SJSA1 (cell line): Measurements from ENCODE around the gene BHMT2. TPM values are rescaled to one million over a fixed set of nuclear protein-coding genes. Genes with fewer than 3 reads are reported as not detected.

Experiments
- DNase-seq, 2 experiments: peaks; one replicate each; pipeline ENCODE4 v3.0.0-alpha.2; 2015 to 2020; ENCODE audit warnings: low spot score in 2 of 2, low read depth in 1 of 2
- H3K27ac ChIP-seq: fragments of 250-450 bp; sonication (Bioruptor Pico); 2 replicates; pipeline ENCODE4 v1.5.1; 2020; ENCODE audit warnings: mild to moderate bottlenecking, moderate library complexity
- H3K27me3 ChIP-seq: fragments of 250-450 bp; sonication (Bioruptor Pico); replicated peaks from 2 replicates; pipeline ENCODE4 v1.5.1; 2020; ENCODE audit warnings: mild to moderate bottlenecking, moderate library complexity
- H3K36me3 ChIP-seq: fragments of 250-450 bp; sonication (Bioruptor Pico); 2 replicates; pipeline ENCODE4 v1.5.1; 2020; ENCODE audit warnings: mild to moderate bottlenecking
- H3K4me1 ChIP-seq: fragments of 250-450 bp; sonication (Bioruptor Pico); replicated peaks from 2 replicates; pipeline ENCODE4 v1.6.1; 2021; ENCODE audit warnings: mild to moderate bottlenecking
- H3K4me3 ChIP-seq: fragments of 250-450 bp; sonication (Bioruptor Pico); 2 replicates; pipeline ENCODE4 v1.5.1; 2020; ENCODE audit warnings: mild to moderate bottlenecking
- H3K9me3 ChIP-seq: fragments of 250-450 bp; sonication (Bioruptor Pico); replicated peaks from 2 replicates; pipeline ENCODE4 v1.5.1; 2020; ENCODE audit warnings: mild to moderate bottlenecking
- total RNA-seq: library from RNA; depleted of rRNA; stranded (reverse); fragments of >200 nt; shearing (Covaris generic); gene quantifications from 2 replicates; pipeline ENCODE4 v1.2.3, GENCODE V29; 2014; rRNA removed

Gene BHMT2, protein sequence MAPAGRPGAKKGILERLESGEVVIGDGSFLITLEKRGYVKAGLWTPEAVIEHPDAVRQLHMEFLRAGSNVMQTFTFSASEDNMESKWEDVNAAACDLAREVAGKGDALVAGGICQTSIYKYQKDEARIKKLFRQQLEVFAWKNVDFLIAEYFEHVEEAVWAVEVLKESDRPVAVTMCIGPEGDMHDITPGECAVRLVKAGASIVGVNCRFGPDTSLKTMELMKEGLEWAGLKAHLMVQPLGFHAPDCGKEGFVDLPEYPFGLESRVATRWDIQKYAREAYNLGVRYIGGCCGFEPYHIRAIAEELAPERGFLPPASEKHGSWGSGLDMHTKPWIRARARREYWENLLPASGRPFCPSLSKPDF
- total RNA-seq, result not detected in 2 replicates

DNA sequence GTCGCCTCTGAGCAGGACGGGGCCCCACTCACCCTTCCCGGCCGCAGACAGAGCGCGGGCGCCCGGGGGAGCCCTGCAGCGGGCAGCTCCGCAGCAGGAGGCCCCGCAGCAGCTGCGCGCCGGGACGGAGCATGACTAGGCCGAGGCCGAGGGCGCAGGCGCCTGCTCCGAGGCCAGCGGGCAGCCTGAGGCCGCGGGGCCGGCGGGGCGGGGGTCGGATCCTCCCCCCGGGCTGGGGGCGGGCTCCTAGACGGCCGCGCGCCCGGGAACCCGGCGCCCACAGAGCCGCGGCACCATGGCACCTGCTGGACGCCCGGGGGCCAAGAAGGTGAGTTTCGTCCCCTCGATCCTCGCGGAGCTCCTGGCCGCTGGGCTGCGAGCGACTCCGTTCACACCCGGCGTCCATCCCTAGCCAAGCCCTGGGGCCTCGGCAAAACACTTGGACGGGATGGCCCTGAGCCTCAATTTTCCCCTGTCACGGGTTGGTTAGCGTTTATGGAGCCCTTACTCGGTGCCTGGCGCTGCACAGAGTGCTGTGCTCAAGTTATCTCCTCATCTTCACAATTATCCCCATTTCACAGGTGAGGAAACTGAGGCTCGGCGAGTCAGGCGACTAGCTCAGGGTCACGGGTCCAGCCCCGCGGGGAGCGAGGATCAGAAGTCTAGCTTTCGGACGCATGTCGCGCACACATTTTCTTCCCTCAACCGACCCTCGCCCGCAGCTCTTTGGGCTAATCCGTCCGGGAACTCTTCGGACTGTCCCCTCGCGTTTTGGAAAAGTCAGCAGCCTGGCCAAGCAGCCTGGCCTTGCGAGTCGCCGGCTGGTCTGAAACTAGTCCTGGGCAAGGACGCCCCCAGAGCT, at the start of gene BHMT2, which contains the start of gene DMGDH:
BHMT2 (plus strand) TSS at position 280 of the 862 bp plus-strand sequence; CDS start at position 296, 16 bp downstream.
DMGDH (minus strand) TSS at position 187 of the 862 bp plus-strand sequence; CDS start at position 133, 54 bp downstream.
- no peaks in the 10 kb centered on the region for H3K36me3 ChIP-seq
- no peak within 1 kb of the TSS for H3K4me3 ChIP-seq
- no peaks in the 10 kb centered on the region for H3K27me3 ChIP-seq
- no peak within 1 kb of the TSS for H3K27ac ChIP-seq
- DNase-seq, result no peak
- H3K9me3 ChIP-seq, result no peaks in the 10 kb centered on the region
- 0 out of 2 replicates have a peak, but pooled peaks cover 5% of the 10 kb centered on the region for H3K4me1 ChIP-seq

DNA sequence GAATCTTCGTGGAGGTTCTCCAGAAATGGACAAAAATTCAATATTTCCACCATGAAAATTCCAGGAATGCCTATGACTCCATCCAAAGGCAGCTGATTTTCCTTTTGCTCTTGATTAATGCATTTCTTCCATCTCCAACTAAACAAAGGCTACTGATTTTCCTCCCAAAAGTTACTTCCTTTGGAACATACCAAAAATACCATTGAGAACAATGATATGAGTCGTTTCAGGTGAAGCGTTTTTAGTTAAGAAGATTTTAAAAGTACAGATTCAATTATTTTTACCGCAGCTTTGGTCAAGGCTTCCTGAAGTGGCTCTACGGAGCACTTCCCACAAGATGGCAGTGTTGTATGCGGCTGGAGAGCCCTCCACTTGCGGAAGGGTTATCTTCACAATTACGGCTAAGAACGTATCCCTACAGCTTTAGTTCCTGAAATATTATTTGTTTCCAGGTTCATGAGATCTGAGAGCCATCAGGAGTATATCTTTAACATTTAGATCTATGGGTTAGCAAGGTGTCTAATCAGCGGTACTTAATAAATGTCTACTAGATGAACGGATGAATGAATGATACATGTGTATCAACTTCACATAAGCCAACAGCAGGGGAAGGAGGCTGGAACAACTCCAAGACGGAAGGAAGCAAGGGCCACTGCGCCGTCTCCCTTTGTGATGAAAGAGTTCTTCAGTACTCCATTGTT, 48.6 kb upstream of the BHMT2 start:
- peak overlapping the region; percentile 96 for H3K27ac ChIP-seq

DNA sequence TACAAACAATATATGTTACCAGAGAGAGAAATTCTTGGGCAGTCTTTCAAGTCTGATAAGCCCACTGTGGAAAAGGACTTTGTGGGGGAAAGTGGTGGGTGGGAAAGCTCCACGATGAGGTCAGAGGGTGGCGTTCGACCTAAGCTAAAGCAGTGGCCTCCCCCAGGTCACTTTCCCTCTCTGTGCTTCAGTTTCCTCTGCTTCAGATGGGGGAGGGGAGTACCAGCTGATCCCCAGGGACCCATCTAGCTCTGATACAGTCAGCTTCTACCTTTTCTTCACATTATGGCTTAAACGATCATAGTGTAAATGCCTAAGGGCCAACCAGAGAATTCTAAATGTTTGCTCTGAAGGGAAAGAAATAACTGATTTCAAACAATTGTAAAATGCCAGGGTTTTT, 47.8 kb upstream of the BHMT2 start:
- no peak for DNase-seq
- Histone ChIP-seq H3K4me3 (no peak overlapping the region), H3K27ac (peak overlapping the region; percentile 96), H3K36me3 (no peaks in the 10 kb centered on the region), H3K4me1 (peaks cover 41% of the 10 kb centered on the region), H3K27me3 (no peaks in the 10 kb centered on the region), H3K9me3 (no peaks in the 10 kb centered on the region)

More for the DNA sequence above, 48.6 kb upstream of the BHMT2 start:
- Histone ChIP-seq H3K4me1 (peaks cover 41% of the 10 kb centered on the region), H3K36me3 (no peaks in the 10 kb centered on the region), H3K27me3 (no peaks in the 10 kb centered on the region), H3K4me3 (no peak overlapping the region), H3K9me3 (no peaks in the 10 kb centered on the region)
- DNase-seq, result peak; percentile 81 to 93

DNA sequence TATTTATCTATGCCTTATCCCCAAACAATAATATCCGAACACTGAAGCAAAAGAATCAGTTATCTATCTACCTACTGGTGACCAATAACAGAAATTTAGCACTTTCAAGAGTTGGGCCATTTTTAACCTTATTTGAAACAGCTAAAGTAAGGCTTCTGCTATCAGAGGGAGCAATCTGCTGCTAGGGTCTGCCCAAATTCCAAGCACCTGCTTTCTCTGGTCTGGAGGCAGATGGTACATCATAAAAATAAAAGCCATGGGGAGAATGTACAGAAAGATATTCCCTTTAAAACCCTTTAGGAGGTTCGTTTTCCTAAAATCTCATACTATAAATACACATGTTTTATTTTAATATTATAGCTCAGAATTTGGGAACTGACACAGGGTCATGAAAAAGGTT, 46.8 kb upstream of the BHMT2 start:
- H3K4me1 ChIP-seq, result peaks cover 41% of the 10 kb centered on the region
- DNase-seq, result no peak
- no peak overlapping the region for H3K4me3 ChIP-seq
- no peak overlapping the region for H3K27ac ChIP-seq
- no peaks in the 10 kb centered on the region for H3K27me3 ChIP-seq
- no peaks in the 10 kb centered on the region for H3K9me3 ChIP-seq
- no peaks in the 10 kb centered on the region for H3K36me3 ChIP-seq

DNA sequence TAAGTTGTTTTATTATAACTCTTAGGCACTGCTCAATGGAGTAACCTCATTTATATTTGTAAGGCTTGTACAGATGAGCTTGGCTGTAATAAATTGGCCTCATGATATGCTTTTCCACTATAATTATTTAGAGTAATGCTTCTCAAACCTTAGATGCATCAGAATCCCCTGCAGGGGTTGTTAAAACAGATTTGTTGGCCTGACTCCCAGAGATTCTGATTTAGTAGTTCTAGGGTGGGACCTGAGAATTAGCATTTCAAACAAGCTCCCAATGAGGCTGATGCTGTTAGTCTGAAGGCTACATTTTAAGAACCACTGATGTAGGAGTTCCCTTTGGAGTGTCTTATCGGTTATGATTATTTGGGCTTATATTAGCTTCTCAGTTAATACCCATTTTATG, 46.2 kb upstream of the BHMT2 start:
- Histone ChIP-seq H3K27ac (no peak overlapping the region), H3K27me3 (no peaks in the 10 kb centered on the region), H3K9me3 (no peaks in the 10 kb centered on the region), H3K36me3 (no peaks in the 10 kb centered on the region), H3K4me1 (peaks cover 41% of the 10 kb centered on the region), H3K4me3 (no peak overlapping the region)
- DNase-seq, result no peak

DNA sequence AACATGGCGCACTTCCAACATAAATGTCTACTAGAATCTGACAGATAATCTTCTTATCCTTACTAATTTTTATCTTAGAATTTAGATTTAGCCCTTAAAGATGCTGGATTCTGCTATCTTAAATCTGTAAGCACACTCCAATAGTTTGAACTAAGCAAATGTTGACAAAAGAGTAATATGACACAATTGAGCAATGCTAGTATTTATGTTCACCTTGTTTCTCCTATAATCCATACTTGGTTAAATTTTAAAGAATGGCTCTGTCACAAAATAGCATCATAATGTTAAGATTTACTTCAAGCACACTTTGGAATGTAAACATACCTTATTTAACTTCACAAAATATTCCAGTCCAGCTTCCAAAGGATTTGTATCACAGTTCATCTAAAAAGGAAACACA, 45.6 kb upstream of the BHMT2 start:
- no peaks in the 10 kb centered on the region for H3K9me3 ChIP-seq
- no peak overlapping the region; the same call in 1 of the 2 replicates for H3K27ac ChIP-seq
- H3K4me1 ChIP-seq, result peaks cover 41% of the 10 kb centered on the region
- H3K36me3 ChIP-seq, result no peaks in the 10 kb centered on the region
- no peak overlapping the region for H3K4me3 ChIP-seq
- no peaks in the 10 kb centered on the region for H3K27me3 ChIP-seq
- no peak for DNase-seq

DNA sequence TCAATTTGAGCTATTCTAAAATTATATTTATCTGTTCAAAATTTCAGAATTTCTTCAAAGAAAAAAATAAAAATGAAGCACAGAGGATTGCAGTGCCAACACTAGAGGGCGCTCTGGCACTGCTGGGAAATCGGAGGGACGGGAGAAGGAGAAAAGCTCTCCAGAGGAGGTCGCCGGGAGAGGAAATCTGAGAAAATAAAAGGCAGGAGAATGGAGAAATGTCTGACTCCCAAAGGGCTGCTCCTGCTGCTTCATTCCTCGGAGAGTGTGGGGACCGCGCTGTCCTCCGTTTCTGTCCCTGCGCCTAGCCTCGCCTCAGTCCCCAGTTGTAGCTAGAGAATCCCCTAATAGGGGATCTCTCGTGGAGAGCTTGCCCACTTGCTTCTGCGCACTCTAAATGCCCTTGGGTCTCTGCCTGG, 44.5 kb upstream of the BHMT2 start:
- no peaks in the 10 kb centered on the region for H3K27me3 ChIP-seq
- H3K4me3 ChIP-seq, result no peak overlapping the region
- DNase-seq, result peak; percentile 63 to 71
- no peaks in the 10 kb centered on the region for H3K9me3 ChIP-seq
- H3K27ac ChIP-seq, result no peak overlapping the region
- H3K36me3 ChIP-seq, result no peaks in the 10 kb centered on the region
- peaks cover 35% of the 10 kb centered on the region for H3K4me1 ChIP-seq

DNA sequence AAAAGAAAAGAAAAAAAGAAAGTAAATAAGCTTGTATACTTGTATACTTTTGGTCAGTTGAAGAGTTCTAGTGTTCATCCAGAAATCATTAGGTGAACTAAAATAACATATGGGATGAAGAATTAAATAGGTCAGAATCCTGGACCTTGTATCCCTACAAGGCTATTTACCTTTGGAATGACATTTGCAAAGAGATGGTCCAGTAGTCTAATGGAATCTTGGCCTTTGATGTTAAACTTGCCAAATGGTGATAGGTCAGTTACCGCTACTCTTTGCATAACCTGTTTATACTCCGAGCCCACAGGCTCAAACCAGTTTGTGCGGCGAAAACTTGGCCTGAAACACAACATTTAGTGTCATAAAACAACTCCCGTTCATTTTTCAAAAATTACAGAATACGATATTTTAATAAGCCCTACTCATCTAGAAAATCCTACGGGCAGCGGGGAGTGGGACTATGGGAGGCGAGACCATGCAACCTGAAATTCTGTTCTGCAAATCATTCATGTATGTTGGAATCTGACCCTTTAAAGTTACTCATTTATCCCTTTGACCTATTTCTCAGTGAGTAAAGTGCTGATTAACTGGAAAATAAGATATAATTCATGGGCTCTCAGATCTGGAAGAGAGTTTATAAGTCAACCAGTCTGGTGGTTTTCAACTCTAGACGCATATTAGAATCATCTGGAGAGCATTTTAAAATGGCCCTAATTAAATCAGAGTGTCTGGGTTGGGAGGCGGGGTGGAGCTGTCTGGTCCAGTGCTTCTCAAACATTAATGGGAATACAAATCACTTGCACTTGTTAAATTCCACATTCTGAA, 38.7 kb upstream of the BHMT2 start:
- no peaks in the 10 kb centered on the region for H3K36me3 ChIP-seq
- no peaks in the 10 kb centered on the region for H3K4me1 ChIP-seq
- no peaks in the 10 kb centered on the region for H3K27me3 ChIP-seq
- no peak for DNase-seq
- no peaks in the 10 kb centered on the region for H3K9me3 ChIP-seq
- H3K27ac ChIP-seq, result no peak overlapping the region
- no peak overlapping the region for H3K4me3 ChIP-seq

DNA sequence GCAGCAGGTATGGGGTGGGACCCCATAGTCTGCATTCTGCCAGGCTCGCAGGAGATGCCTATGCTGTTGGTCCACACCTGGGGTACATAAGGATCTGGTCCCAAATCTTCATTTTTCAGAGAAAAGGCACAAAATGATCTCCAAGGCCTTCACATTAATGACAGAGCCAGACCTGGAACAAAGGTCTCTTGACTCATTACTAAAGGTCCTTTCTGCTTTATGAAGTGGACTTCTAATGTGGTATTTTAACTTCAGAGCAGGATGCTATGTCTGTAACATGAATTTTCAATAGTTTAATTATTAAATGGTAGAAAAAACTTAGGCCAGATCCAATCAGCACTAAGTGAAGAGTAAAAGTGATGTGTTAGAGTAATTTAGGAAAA, 38.1 kb upstream of the BHMT2 start:
- Histone ChIP-seq H3K27ac (no peak overlapping the region), H3K27me3 (no peaks in the 10 kb centered on the region), H3K36me3 (no peaks in the 10 kb centered on the region), H3K9me3 (no peaks in the 10 kb centered on the region), H3K4me3 (no peak overlapping the region), H3K4me1 (no peaks in the 10 kb centered on the region)
- no peak for DNase-seq

DNA sequence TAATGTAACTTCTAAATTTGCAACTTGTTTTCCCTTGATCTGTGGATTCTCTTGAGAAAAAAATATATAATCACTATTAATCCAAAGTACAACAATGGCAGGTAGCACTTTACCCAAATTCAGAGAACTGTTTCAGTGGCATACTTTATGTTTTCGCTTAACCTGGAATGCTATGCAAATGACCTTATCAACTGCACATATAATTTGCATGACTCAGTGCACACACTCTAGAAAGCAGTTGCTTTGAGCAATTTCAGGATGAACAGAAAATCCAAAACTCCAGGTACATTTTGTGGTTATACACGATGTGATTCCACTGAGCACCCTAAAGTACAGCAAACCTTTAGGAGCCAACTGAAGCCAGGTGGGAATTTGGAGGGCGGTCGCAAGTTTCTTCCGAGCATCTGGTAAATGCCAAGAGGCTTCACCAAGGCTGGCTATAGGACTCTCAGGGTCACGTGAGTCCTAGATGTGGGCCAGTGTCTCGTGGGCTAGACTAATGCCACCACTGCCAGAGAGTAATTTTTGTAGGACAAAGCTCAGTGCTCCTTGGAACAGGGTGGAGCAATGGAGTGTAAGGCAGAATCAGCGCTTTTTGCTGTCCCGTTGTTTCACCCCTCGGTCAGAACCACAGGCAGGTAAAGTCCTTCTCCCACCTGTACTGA, 37.4 kb upstream of the BHMT2 start:
- no peak for DNase-seq
- H3K36me3 ChIP-seq, result no peaks in the 10 kb centered on the region
- H3K4me1 ChIP-seq, result no peaks in the 10 kb centered on the region
- H3K27ac ChIP-seq, result no peak overlapping the region
- H3K4me3 ChIP-seq, result no peak overlapping the region
- no peaks in the 10 kb centered on the region for H3K27me3 ChIP-seq
- no peaks in the 10 kb centered on the region for H3K9me3 ChIP-seq

DNA sequence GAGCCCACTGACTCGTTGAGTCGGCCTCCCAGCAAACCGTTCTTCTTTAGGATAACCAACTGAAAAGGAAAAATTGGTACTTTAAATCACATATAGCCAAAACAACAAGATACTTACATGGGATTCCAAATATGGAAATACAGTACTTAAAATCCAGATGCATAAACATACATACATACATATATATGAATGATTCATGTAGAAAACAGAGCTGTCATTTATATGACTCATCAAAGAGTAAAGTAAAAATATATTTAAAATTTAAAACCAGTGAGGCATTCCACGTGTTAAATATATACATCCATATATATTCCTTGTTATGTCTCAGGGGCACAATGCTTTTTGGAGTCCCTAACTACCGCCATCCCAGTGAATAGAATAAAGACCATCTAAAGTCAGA, 36.8 kb upstream of the BHMT2 start:
- no peaks in the 10 kb centered on the region for H3K27me3 ChIP-seq
- H3K27ac ChIP-seq, result no peak overlapping the region
- no peak overlapping the region for H3K4me3 ChIP-seq
- no peaks in the 10 kb centered on the region for H3K36me3 ChIP-seq
- DNase-seq, result no peak
- no peaks in the 10 kb centered on the region for H3K4me1 ChIP-seq
- no peaks in the 10 kb centered on the region for H3K9me3 ChIP-seq

DNA sequence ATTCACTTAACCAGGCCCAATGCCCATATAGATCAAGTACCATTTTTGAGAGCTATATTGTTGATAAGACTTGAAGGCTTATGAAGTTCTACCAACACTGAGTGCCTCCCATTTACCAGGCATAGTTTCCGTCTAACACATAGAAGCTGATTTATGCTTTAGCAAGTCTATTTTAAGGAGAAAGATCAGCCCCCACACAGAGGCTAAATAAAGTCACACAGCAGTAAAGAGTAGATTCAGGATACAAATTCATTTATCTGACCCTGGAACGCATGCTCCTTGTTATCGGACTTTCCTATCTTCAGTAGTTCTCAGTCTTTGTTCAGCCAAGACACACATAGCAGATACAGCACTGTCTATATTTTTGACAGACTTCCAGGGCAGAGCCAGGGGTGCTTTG, 34.3 kb upstream of the BHMT2 start:
- H3K27ac ChIP-seq, result no peak overlapping the region
- no peak for DNase-seq
- no peaks in the 10 kb centered on the region for H3K36me3 ChIP-seq
- no peaks in the 10 kb centered on the region for H3K27me3 ChIP-seq
- H3K4me1 ChIP-seq, result no peaks in the 10 kb centered on the region
- no peaks in the 10 kb centered on the region for H3K9me3 ChIP-seq
- H3K4me3 ChIP-seq, result no peak overlapping the region
